ENCODE results near the gene STXBP1.

The STXBP1 gene

DNA sequence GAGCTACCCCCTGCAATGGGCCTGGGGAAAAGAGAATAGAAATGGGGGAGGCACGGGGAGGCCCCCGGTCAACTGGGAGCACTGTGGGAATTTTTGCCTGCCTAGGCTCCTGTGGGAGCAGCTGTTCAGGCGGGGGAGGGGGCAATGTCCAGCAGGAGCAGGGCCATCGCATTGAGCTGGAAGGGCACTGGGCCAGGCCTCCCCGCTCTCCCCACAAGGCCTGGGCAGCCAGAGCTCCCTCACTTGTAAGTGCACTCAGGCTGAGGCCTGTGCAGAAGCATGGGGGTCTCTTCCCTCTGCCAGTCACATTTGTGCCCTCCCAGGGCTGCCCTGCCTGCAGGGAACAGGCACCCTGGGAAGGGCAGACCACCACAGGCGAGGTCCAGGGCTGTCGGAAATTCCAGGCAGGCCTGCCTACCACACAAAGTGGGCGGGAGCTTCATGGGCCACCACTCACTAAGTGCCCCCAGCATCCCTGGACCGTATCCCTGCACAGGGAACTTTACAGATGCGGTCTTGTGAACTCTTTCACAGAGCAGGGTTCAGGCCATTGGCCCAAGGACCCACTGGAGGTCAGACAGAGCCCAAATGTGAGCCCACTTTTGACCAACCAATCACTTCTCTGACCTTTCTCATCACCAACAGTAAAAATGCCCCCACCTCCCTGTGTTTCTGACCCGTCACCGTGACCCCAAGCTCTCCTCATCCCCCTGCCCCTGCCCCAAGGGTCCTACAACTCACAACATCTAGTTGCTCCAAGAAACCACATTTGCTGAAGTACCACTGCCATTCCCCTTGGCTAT is 93.7 kb downstream of the STXBP1 start:
- Histone ChIP-seq H3K27me3 (ENCODE audit: low read depth) (no peaks in the 10 kb centered on the region), H3K4me1 (no peaks in the 10 kb centered on the region), H3K9me3 (no peaks in the 10 kb centered on the region), H3K4me3 (no peak overlapping the region), H3K36me3 (replicated peaks) (no peaks in the 10 kb centered on the region)
- no peak for DNase-seq (ENCODE audit: low spot score in 2 of 2)
- in situ Hi-C loops (cut with MboI; ENCODE audit: low sequenced_read_pairs) = no loop called here

DNA sequence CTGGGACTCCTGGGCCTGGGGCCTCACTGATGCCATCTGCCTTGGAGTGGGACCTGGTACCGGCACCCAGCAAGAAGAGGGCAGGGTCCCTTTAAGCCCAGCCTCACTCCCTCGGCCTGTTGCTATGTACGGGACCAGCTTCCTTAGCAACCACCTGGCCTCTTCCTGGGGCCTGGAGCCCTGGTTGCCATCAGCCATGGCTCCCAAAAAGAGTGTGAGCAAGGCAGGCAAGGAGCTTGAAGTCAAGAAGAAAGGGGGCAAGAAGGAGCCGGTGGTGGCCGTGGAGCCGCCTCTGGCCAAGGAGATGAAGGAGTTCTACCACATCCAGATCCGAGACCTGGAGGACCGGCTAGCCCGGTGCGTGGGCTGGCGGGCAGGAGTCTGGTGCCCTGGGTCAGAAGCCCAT is 94.8 kb downstream of the STXBP1 start, which contains the start of gene CFAP157:
Gene CFAP157, plus strand, starts transcription at position 153 of the 406 bp plus-strand sequence. Its CDS starts 44 bp downstream, at position 197.
- Histone ChIP-seq H3K4me1 (no peaks in the 10 kb centered on the region), H3K4me3 (no peak within 1 kb of the TSS), H3K36me3 (replicated peaks) (no peaks in the 10 kb centered on the region), H3K27me3 (ENCODE audit: low read depth) (no peaks in the 10 kb centered on the region), H3K9me3 (no peaks in the 10 kb centered on the region)
- in situ Hi-C loops (cut with MboI; ENCODE audit: low sequenced_read_pairs) = no loop called here
- no peak for DNase-seq (ENCODE audit: low spot score in 2 of 2)

DNA sequence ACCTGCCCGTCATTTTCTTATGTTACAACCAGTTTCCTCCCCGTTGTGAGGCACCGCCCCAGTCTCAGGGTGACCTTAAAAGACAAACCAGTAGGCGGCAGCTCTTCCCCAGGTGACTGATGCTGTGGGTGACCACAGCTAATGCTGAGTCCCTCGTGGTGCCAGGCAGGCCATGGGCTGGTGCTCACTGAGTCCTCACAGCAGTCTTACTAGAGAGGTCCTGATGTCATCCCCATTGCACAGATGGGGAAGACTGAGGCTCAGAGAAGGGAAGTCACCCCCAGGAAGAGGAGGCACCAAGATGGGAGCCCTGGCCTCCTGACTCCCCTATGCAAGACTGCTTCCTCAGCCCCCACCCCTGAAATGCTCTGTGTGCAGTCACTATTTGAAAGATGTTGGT is 95.7 kb downstream of the STXBP1 start:
- no peaks in the 10 kb centered on the region for H3K4me1 ChIP-seq
- H3K36me3 ChIP-seq (replicated peaks) = no peaks in the 10 kb centered on the region
- in situ Hi-C loops (cut with MboI; ENCODE audit: low sequenced_read_pairs) = no loop called here
- H3K9me3 ChIP-seq = no peaks in the 10 kb centered on the region
- DNase-seq (ENCODE audit: low spot score in 2 of 2) = no peak
- H3K4me3 ChIP-seq = no peak overlapping the region
- H3K27me3 ChIP-seq (ENCODE audit: low read depth) = no peaks in the 10 kb centered on the region

DNA sequence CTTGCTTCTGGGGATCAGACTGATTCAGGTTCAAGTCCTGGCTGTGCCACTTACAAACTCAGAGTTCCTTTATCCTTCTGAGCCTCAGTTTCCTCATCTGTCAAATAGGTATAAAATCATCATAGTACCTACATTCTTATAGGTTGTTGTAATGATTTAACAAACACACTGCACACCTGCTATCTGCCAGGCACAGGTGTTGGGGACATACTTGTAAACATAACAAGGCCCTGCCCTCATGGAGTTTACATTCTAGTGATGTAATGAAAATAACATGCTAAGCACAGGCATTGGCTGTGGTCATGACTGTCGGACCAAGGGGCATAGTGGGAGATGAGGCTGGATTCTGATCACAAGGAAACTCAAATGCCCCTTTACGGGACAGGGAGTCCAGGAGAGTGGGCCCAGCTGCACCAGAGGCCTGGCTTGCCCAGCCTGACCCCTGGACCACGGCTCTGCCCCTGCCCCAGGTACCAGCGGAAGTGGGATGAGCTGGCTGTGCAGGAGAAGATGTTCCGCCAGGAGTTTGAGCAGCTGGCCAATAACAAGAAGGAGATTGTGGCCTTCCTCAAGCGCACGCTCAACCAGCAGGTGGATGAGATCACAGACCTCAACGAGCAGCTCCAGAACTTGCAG is 97.0 kb downstream of the STXBP1 start:
- H3K9me3 ChIP-seq = no peaks in the 10 kb centered on the region
- DNase-seq (ENCODE audit: low spot score in 2 of 2) = no peak
- no peaks in the 10 kb centered on the region for H3K27me3 ChIP-seq (ENCODE audit: low read depth)
- H3K36me3 ChIP-seq (replicated peaks) = no peaks in the 10 kb centered on the region
- no peaks in the 10 kb centered on the region for H3K4me1 ChIP-seq
- in situ Hi-C loops (cut with MboI; ENCODE audit: low sequenced_read_pairs) = no loop called here
- H3K4me3 ChIP-seq = no peak overlapping the region

DNA sequence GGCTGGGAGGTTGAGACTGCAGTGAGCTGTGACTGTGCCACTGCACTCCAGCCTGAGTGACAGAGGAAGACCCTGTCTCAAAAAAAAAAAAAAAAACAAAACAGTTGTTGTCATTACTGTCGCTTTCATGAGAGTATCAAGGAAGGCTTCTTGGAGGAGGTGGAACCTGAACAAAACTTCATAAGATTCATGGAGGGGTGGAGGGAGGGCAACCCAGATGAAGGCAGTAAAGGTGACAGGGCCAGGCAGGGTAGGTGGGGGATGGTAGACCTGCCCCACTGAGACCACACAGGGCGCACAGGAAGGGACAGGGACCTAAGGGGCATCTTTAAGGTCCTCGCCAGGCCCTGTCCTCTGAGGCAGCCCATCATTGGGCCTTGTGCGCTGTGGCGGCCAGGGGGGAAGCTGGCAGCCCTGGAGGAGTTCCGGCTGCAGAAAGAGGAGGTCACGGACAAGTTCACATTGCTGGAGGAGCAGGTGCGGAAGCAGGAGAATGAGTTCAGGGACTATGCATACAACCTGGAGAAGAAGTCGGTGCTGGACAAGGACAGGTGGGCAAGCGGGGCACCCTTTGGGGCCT is 98.2 kb downstream of the STXBP1 start:
- no peaks in the 10 kb centered on the region for H3K27me3 ChIP-seq (ENCODE audit: low read depth)
- no peaks in the 10 kb centered on the region for H3K4me1 ChIP-seq
- in situ Hi-C loops (cut with MboI; ENCODE audit: low sequenced_read_pairs) = no loop called here
- no peak for DNase-seq (ENCODE audit: low spot score in 2 of 2)
- H3K9me3 ChIP-seq = no peaks in the 10 kb centered on the region
- H3K4me3 ChIP-seq = no peak overlapping the region
- H3K36me3 ChIP-seq (replicated peaks) = no peaks in the 10 kb centered on the region

DNA sequence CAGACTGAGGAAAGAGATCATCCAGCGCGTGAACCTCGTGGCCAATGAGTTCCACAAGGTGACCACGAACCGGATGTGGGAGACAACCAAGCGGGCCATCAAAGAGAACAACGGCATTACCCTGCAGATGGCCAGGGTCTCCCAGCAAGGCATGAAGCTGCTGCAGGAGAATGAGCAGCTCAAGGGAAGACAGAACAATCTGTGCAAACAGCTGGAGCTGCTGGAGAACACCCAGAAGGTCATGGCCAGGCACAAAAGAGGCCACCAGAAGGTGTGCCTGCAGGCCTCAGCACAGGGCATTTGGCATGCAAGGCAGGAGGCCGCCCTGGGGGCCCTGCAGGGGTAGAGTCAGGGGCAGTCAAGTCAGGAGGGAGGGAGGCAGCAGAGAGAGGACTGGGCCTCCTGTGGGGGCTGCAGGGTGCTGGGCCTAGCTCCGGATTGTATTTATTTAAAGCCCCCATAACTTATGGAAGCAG is 99.2 kb downstream of the STXBP1 start:
- H3K4me3 ChIP-seq = no peak overlapping the region
- H3K9me3 ChIP-seq = no peaks in the 10 kb centered on the region
- no peak for DNase-seq (ENCODE audit: low spot score in 2 of 2)
- H3K27me3 ChIP-seq (ENCODE audit: low read depth) = no peaks in the 10 kb centered on the region
- no peaks in the 10 kb centered on the region; the same call in 1 of the 2 replicates for H3K4me1 ChIP-seq
- in situ Hi-C loops (cut with MboI; ENCODE audit: low sequenced_read_pairs) = no loop called here
- H3K36me3 ChIP-seq (replicated peaks) = no peaks in the 10 kb centered on the region

DNA sequence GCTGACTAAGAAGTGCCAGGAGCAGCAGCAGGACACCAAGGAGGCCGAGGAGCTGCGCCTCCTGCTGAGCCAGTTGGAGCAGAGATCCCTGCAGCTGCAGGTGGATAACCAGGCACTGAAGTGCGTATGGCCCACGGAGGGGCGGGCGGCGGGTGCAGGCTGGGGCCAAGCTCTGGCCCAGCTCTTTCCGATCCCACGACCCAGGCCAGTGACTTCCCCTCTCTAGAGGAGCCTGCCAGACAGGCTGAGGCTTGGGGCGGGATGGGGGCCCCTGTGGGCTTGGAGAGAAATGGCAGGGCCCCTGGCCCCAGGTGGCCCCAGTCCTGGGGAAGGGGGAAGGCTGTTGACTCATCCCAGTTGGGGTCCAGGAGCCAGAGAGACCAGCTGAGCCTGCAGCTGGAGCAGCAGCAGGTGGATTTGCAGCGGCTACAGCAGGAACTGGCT is 99.8 kb downstream of the STXBP1 start:
- Histone ChIP-seq H3K4me3 (no peak overlapping the region), H3K4me1 (no peaks in the 10 kb centered on the region; the same call in 1 of the 2 replicates), H3K36me3 (replicated peaks) (no peaks in the 10 kb centered on the region), H3K27me3 (ENCODE audit: low read depth) (no peaks in the 10 kb centered on the region), H3K9me3 (no peaks in the 10 kb centered on the region)
- in situ Hi-C loops (cut with MboI; ENCODE audit: low sequenced_read_pairs) = no loop called here
- no peak for DNase-seq (ENCODE audit: low spot score in 2 of 2)

DNA sequence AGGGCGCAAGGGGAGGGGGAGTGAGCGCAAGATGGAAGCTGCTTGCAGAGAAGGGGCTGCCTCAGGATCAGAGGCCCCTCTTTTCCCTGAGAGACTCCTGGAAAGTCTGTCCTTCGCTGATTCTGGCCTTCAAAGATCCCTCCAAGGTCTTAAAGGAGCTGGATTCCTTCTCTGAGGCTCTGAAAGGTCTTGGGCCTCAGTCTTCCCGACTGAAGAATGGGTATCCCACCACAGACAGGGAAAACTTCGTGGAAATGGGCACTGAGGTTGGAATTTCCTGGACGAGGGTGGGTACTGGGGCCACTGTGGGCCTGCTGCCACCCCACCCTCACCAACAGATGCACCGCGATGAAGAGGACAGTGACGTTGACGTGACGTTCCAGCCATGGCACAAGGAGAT is 100.3 kb downstream of the STXBP1 start:
- in situ Hi-C loops (cut with MboI; ENCODE audit: low sequenced_read_pairs) = no loop called here
- Histone ChIP-seq H3K36me3 (replicated peaks) (no peaks in the 10 kb centered on the region), H3K9me3 (no peaks in the 10 kb centered on the region), H3K4me3 (no peak overlapping the region), H3K4me1 (no peaks in the 10 kb centered on the region; the same call in 1 of the 2 replicates), H3K27me3 (ENCODE audit: low read depth) (no peaks in the 10 kb centered on the region)
- DNase-seq (ENCODE audit: low spot score in 2 of 2) = no peak

DNA sequence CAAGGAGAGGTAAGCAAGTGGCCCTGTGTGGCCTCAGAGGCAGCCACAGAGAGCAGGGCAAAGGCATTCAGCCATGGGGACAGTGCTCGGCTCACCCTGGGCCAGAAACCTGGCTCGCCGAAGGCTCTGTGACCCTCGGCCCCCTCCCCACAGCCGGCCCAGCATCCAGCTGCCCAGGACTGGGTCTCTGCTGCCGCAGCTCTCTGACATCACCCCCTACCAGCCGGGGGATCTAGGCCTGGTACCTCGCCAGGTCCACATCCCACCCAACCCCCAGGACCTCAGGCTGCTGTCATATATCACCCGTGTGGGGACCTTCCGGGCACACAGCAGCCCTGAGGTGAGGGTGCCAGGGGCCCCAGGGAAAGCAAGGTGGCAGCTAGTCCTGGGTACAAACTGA is 100.8 kb downstream of the STXBP1 start:
- in situ Hi-C loops (cut with MboI; ENCODE audit: low sequenced_read_pairs) = no loop called here
- Histone ChIP-seq H3K9me3 (no peaks in the 10 kb centered on the region), H3K4me1 (no peaks in the 10 kb centered on the region; the same call in 1 of the 2 replicates), H3K27me3 (ENCODE audit: low read depth) (no peaks in the 10 kb centered on the region), H3K36me3 (replicated peaks) (no peaks in the 10 kb centered on the region), H3K4me3 (no peak overlapping the region)
- DNase-seq (ENCODE audit: low spot score in 2 of 2) = no peak

DNA sequence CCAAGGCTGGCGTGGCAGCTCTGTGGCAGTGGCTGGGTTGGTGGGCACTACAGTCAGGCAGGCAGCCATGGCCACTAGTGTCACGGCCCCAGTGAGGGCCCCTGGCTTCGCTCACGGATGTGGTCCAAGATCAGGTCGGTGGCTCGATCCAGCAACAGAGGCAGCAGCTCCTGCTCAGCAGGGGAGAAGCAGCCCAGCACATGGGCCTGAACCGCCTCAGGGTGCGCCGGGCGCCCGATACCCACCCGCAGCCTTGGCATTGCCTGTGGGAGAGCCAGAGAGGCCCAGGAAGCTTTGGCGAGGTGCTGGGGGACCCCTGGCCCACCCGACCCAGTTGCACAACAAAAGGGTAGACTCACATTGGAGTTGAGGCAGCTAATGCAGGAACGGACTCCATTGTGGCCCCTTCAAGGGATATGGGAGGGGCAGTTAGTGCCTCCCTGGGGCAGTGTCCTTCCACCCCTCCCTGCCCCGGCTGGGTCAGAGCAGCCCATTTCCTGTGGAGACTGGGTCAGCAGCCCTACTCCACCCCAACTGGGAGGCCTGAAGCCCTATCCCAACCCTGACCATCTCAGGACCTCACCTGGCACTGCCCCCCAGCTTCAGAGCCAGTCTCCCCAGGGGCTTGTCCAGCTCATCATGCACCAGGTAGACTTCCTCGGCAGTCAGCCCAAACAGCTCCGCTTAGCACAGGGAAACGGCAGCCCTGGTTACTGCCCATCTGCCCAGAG is 102.1 kb downstream of the STXBP1 start:
- Histone ChIP-seq H3K27me3 (ENCODE audit: low read depth) (no peaks in the 10 kb centered on the region), H3K9me3 (no peaks in the 10 kb centered on the region), H3K36me3 (replicated peaks) (no peaks in the 10 kb centered on the region), H3K4me3 (peak overlapping the region; percentile 51), H3K4me1 (peaks cover 4% of the 10 kb centered on the region)
- in situ Hi-C loops (cut with MboI; ENCODE audit: low sequenced_read_pairs) = no loop called here
- no peak for DNase-seq (ENCODE audit: low spot score in 2 of 2)

DNA sequence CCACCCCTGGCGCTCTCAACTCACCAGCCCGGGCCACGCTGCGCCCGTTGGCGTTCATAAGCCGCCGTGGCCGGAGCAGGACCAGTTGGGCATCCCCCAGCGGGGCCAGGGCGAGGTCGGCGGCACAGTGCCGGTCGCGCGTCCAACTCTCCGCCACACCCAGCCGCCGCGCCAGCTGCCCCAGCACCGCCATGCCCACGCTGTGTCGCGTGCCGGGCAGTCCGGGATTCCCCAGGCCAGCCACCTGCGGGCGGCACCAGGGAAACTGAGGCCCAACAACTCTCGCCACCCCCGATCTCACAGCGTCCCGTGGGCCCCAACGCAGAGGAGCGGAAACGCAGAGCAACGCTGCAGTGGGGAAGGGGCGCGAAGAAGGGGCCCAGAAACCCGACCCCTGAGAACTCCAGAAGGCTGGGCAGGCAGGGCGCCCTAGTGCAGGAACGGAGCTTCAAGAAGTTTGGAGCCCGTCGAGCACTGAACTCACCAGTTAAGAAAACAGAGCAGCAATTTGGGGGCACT is 102.9 kb downstream of the STXBP1 start:
- H3K4me1 ChIP-seq = peaks cover 4% of the 10 kb centered on the region
- H3K9me3 ChIP-seq = no peaks in the 10 kb centered on the region
- H3K4me3 ChIP-seq = peak overlapping the region; percentile 51
- peak in 1 of 2 experiments; percentile 37 for DNase-seq (ENCODE audit: low spot score in 2 of 2)
- H3K36me3 ChIP-seq (replicated peaks) = no peaks in the 10 kb centered on the region
- no peaks in the 10 kb centered on the region for H3K27me3 ChIP-seq (ENCODE audit: low read depth)
- in situ Hi-C loops (cut with MboI; ENCODE audit: low sequenced_read_pairs) = no loop called here

DNA sequence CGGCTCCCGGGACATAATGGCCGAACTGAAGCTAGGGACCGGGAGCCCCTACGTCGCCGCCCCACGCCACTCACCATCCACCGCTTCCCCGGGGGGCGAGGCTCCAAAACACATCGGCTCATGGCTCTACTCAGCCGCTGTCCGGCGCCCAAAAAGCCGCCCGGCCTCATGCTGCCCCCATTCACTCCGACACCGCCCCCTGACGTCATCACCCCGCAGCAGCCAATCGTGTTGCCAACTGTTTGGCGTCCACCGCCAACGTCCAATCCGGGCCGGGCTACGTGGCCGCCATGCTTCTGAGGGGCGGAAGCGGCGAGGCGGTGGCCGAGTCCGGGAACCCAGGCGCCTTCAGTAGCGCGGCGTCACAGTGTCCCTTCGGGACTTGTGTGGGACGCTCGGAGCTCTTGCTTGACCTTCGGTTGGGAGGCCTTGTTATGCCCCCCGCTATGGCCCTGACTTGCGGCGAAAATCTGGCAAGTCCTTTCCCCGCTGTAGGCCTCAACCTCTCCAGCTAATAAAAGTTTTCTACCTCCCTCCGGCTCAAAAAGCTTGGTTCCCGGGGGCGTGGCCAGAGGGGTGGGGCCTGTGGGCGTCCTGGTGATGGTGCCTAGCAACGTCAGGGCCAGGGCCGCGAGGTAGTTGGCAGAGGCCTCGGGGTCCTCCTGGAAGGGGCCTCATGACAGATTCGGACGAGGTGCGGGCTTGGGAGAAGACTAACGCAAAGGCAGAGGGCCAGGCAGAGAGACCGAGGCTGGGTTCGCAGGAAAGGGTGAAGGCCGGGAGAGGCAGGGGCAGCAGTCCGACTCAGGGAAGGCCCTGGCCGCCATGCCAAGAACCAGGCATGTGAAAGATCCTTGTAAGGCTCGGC is 103.6 kb downstream of the STXBP1 start, which contains the start of the genes PTRH1 and TTC16:
Gene PTRH1, minus strand, starts transcription at position 194 of the 868 bp plus-strand sequence. Its CDS starts 24 bp downstream, at position 170.
Gene TTC16, plus strand, starts transcription at position 610 of the 868 bp plus-strand sequence. Its CDS starts 67 bp downstream, at position 677.
- Histone ChIP-seq H3K4me3 (peak within 1 kb of the TSS; percentile 51), H3K36me3 (replicated peaks) (no peaks in the 10 kb centered on the region), H3K4me1 (peaks cover 4% of the 10 kb centered on the region), H3K27me3 (ENCODE audit: low read depth) (no peaks in the 10 kb centered on the region), H3K9me3 (no peaks in the 10 kb centered on the region)
- in situ Hi-C loops (cut with MboI; ENCODE audit: low sequenced_read_pairs) = no loop called here
- peak; percentile 90 to 99 for DNase-seq (ENCODE audit: low spot score in 2 of 2)

Data from HAP-1 (cell line).